GM19324 (cell line): ENCODE results near the gene PDS5A.
"Not testable (repeated sequence)": the region's sequence is repeated elsewhere in the genome, so short reads cannot be mapped to it uniquely, and the experiment has no call there.

ENCODE experiments used
- ATAC-seq: cut with Tn5 transposase; IDR thresholded peaks from one replicate; pipeline ENCODE4 v1.9.1; 2021; ENCODE audit warnings: mild to moderate bottlenecking, moderate library complexity; ENCODE audit not compliant: unreplicated experiment, low FRiP score

Gene PDS5A

DNA sequence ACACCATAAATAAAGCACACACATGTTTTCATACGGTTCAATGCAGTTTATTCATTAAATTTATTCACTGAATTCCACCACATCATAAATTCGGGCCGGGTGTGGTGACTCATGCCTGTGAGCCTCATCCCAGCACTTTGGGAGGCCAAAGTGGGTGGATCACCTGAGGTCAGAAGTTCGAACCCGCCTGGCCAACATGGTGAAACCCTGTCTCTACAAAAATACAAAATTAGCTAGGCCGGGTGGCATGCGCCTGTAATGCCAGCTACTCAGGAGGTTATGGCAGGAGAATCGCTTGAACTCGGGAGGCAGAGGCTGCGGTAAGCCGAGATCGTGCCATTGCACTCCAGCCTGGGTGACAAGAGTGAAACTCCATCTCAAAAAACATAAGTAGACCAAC is 131.6 kb downstream of the PDS5A start:
- no peak for ATAC-seq

- ATAC-seq = no peak
These were observed 135.8 kb downstream of the PDS5A start for GRCh38 chr4:39841894-39842293.

GRCh38 chr4:39840516-39840915 is 137.2 kb downstream of the PDS5A start:
- not testable (repeated sequence) for ATAC-seq

DNA sequence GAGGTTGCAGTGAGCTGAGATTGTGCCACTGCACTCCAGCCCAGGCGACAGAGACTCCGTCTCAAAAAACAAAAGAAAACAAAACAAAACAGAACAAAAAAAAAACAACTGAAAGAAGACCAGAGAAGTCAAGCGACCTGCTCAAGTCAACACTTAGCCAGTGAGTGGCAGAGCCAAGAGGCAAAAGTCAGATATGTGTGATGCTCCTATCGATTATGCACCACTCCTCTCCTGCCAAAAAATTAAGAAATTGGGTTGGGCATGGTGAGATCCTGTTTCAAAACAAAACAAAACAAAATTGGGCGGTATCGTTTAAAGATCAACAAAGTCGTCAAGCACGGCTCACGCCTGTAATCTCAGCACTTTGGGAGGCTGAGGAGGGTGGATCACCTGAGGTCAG is 137.7 kb downstream of the PDS5A start:
- no peak for ATAC-seq

DNA sequence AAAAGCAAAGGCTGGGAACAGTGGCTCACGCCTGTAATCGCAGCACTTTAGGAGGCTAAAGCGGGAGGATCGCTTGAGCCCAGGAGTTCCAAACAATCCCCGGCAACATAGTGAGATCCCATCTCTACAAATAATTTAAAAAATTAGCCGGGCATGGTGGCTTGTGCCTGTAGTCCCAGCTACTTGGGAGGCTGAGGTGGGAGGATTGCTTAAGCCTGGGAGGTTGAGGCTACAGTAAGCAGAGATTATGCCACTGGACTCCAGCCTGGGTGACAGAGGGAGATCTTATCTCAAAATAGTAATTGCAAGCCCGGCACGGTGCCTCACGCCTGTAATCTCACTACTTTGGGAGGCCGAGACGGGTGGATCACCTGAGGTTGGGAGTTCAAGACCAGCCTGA is 139.3 kb downstream of the PDS5A start:
- not testable (repeated sequence) for ATAC-seq

- ATAC-seq = no peak
These were observed 143.4 kb downstream of the PDS5A start for GRCh38 chr4:39834269-39834668.

- ATAC-seq = no peak
These were observed 151.9 kb downstream of the PDS5A start for GRCh38 chr4:39825741-39826231.

GRCh38 chr4:39825090-39825489 is 152.6 kb downstream of the PDS5A start:
- ATAC-seq = no peak

DNA sequence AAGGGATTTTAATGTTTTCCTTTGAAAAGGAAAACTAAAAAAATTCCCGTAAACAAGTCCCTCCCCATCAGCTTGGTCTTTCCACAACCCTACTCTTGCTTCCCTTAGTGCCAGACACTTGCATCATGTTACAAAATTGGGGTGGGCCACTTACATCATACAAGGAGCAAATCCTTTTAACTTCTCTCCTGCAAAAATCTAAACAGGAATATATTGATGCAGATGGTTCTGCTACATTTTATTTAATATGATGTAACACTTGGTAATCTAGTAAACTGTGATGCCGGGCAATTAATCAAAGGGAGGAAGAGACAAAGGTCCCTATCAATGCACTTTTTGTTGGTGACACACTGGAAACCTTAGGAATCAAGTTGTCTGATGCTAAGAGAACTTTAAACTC is 154.5 kb downstream of the PDS5A start:
- no peak for ATAC-seq

DNA sequence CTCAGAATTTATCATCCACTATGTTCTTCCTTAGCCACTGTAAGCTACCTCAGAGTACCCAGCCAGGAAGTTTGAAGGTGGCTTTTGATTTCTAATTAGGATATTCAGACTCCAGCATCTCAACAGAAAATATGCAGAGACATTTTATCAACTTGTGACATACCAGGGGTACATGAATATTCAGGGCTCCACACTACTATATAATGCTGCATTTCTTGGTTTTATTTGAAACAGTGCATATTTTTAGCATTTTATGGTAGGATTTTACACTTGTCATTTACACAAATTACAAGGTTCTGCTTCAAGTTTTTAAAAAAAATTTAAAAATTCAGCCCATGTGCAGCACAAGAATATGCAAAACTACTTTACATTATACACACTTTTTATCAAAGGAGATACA is 155.0 kb downstream of the PDS5A start:
- no peak for ATAC-seq

DNA sequence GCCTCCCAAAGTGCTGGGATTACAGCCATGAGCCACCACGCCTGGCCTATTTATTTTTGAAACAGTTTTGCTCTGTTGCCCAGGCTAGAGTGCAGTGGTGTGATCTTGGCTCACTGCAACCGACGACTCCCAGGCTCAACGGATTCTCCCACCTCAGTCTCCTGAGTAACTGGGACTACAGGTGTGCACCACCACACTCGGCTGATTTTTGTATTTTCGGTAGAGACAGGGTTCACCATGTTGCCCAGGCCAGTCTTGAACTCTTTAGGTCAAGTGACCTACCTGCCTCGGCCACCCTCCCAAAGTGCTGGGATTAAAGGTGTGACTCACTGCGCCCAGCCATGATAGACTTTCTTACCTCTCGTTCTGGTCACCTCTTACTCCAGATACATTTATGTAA is 155.8 kb downstream of the PDS5A start:
- no peak for ATAC-seq

GRCh38 chr4:39820186-39820585 is 157.5 kb downstream of the PDS5A start:
- ATAC-seq = no peak

DNA sequence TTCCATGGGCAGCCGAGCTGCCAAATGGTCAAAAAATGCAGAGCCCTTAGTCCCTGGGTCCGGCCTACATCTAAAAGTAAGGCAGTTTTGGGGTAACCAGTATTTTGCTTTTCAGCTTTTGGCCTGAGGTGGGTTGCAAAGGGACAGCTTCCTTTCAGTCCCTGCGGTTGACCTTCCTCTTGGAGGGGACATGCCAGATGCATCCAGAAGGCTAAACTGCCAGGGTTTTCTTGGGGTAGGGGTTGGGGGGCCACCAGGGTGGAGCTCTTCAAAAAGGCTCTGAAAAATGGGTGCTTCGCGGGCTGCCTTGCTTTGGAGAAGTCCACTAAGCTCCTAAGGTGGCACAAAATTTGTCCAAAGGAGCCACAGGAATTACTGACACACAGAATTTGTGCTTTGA is 159.1 kb downstream of the PDS5A start:
- ATAC-seq = no peak

DNA sequence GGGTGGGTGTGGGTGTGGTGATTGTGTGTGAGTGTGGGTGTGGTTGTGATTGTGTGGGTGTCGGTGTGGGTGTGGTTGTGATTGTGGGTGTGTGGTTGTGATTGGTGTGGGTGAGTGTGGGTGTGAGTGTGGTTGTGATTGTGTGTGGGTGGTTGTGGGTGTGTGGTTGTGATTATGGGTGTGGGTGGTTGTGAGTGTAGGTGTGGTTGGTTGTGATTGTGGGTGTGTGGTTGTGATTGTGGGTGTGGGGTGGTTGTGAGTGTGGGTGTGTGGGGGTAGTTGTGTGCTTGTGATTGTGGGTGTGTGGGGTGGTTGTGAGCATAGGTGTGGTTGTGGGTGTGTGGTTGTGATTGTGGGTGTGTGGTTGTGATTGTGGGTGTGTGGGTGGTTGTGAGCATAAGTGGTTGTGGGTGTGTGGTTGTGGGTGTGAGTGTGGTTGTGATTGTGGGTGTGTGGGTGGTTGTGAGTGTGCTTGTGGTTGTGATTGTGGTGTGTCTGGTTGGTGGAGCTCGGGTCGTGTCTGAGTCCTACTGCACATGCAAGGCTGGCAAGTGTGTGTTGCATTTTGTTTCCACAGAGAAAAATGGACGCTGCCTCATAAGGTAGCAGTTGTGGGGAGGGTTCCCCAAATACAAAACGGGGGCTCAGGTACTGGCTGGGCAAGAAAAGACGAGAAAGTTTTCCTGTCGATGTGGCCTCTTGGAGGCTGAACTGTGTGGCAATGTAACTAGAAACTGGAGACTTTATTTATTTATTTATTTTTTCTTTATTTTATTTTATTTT is 163.1 kb downstream of the PDS5A start:
- ATAC-seq = no peak

DNA sequence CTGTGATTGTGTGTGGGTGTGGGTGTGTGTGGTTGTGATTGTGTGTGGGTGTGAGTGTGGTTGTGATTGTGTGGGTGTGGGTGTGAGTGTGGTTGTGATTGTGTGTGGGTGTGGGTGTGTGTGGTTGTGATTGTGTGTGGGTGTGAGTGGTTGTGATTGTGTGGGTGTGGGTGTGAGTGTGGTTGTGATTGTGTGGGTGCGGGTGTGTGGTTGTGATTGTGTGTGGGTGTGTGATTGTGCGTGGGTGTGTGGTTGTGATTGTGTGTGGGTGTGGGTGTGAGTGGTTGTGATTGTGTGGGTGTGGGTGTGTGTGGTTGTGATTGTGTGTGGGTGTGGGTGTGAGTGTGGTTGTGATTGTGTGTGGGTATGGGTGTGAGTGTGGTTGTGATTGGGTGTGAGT is 163.9 kb downstream of the PDS5A start:
- not testable (repeated sequence) for ATAC-seq

DNA sequence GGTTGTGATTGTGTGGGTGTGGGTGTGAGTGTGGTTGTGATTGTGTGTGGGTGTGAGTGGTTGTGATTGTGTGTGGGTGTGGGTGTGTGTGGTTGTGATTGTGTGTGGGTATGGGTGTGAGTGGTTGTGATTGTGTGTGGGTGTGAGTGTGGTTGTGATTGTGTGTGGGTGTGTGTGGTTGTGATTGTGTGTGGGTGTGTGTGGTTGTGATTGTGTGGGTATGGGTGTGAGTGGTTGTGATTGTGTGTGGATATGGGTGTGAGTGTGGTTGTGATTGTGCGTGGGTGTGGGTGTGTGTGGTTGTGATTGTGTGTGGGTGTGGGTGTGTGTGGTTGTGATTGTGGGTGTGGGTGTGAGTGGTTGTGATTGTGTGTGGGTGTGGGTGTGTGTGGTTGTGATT is 164.7 kb downstream of the PDS5A start:
- not testable (repeated sequence) for ATAC-seq

DNA sequence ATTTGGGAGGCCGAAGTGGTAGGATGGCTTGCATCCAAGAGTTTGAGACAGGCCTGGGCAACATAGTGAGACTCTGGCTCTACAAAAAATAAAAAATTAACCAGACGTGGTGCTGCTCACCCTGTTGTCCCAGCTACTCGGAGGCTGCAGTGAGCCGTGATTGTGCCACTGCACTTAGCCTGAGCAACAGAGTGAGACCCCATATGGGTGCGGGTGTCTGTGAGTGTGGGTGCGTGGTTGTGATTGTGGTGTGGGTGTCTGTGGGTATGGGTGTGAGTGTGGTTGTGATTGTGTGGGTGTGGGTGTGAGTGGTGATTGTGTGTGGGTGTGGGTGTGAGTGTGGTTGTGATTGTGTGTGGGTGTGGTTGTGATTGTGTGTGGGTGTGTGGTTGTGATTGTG is 165.2 kb downstream of the PDS5A start:
- no peak for ATAC-seq

DNA sequence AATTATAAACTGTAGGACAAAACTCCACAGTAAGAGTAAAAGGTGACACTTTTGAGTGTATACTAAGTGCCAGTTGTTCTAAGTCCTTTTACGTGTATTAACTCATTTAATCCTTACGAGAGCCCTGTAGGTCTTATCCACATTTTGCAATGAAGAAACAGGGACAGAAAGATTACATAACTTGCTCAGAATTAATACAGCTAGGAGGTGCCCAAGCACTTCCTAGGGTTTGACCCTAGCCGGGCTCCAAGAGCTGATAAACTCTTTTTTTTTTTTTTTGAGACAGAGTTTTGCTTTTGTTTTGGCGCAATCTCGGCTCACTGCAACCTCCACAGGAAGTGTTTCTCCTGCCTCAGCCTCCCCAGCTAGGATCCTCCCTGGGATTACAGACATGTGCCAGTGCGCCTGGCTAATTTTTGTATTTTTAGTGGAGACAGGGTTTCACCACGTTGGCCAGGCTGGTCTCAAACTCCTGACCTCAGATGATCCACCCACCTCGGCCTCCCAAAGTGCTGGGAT is 169.4 kb downstream of the PDS5A start:
- no peak for ATAC-seq

GRCh38 chr4:39802005-39802404 is 175.7 kb downstream of the PDS5A start:
- ATAC-seq = no peak

GRCh38 chr4:39792976-39793375 is 184.7 kb downstream of the PDS5A start:
- not testable (repeated sequence) for ATAC-seq

- no peak for ATAC-seq
These were observed 185.2 kb downstream of the PDS5A start for GRCh38 chr4:39792529-39792928.

DNA sequence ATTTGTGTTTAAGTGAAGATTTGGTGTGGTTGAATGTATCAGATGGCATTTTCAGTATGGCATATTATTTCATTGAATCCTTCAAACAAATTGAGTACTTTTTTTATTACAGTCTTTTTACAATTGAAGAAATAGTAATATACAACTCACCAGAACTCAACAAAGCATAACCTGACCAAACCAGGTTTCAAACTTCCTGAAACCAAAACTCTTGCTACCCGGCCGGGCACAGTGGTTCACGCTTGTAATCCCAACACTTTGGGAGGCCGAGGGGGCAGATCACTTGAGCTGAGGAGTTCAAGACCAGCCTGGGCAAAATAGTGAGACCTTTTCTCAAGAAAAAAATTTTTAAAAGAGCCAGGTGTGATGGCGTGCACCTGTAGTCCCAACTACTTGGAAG is 185.6 kb downstream of the PDS5A start:
- no peak for ATAC-seq
